ENCODE results near the gene MFSD2A.
A peak's percentile ranks its signal among the peaks of the same experiment; 100 is the strongest.

Gene MFSD2A

GRCh38 chr1:39969048-39969447 is 14.1 kb downstream of the MFSD2A start:
- Histone ChIP-seq H3K27me3 (ENCODE audit: control insufficient read depth in 2 of 2, insufficient read depth in 2 of 2, low read length in 2 of 2) (no peaks in the 10 kb centered on the region), H3K4me3 (ENCODE audit: low read length in 2 of 2) (no peak overlapping the region), H3K4me1 (ENCODE audit: control insufficient read depth in 2 of 2, insufficient read depth in 2 of 2, low read length in 2 of 2) (peaks cover 3 to 5% of the 10 kb centered on the region in 2 donors), H3K36me3 (ENCODE audit: control insufficient read depth in 2 of 2, insufficient read depth in 2 of 2, low read length in 2 of 2) (peaks cover 4 to 17% of the 10 kb centered on the region in 2 donors), H3K9me3 (ENCODE audit: control insufficient read depth in 2 of 2, low read length in 2 of 2) (no peaks in the 10 kb centered on the region), H3K9ac (ENCODE audit: low read depth in 1 of 2, low read length in 2 of 2) (no peak overlapping the region), H3K27ac (ENCODE audit: low read depth in 2 of 2, low read length in 2 of 2) (no peak overlapping the region)

- Histone ChIP-seq H3K9ac (ENCODE audit: low read depth in 1 of 2, low read length in 2 of 2) (no peak overlapping the region), H3K27ac (ENCODE audit: low read depth in 2 of 2, low read length in 2 of 2) (peak overlapping the region in 1 of 2 donors; percentile 5), H3K4me1 (ENCODE audit: control insufficient read depth in 2 of 2, insufficient read depth in 2 of 2, low read length in 2 of 2) (peaks cover 3 to 5% of the 10 kb centered on the region in 2 donors), H3K27me3 (ENCODE audit: control insufficient read depth in 2 of 2, insufficient read depth in 2 of 2, low read length in 2 of 2) (no peaks in the 10 kb centered on the region), H3K36me3 (ENCODE audit: control insufficient read depth in 2 of 2, insufficient read depth in 2 of 2, low read length in 2 of 2) (peaks cover 4 to 17% of the 10 kb centered on the region in 2 donors), H3K4me3 (ENCODE audit: low read length in 2 of 2) (no peak overlapping the region), H3K9me3 (ENCODE audit: control insufficient read depth in 2 of 2, low read length in 2 of 2) (no peaks in the 10 kb centered on the region)
These were observed 14.8 kb downstream of the MFSD2A start for GRCh38 chr1:39969531-39970270.

GRCh38 chr1:39970274-39970673 is 15.3 kb downstream of the MFSD2A start:
- Histone ChIP-seq H3K4me1 (ENCODE audit: control insufficient read depth in 2 of 2, insufficient read depth in 2 of 2, low read length in 2 of 2) (peaks cover 3 to 5% of the 10 kb centered on the region in 2 donors), H3K27me3 (ENCODE audit: control insufficient read depth in 2 of 2, insufficient read depth in 2 of 2, low read length in 2 of 2) (no peaks in the 10 kb centered on the region), H3K9me3 (ENCODE audit: control insufficient read depth in 2 of 2, low read length in 2 of 2) (no peaks in the 10 kb centered on the region), H3K4me3 (ENCODE audit: low read length in 2 of 2) (no peak overlapping the region), H3K27ac (ENCODE audit: low read depth in 2 of 2, low read length in 2 of 2) (peak overlapping the region in 1 of 2 donors; percentile 5), H3K36me3 (ENCODE audit: control insufficient read depth in 2 of 2, insufficient read depth in 2 of 2, low read length in 2 of 2) (peaks cover 4 to 17% of the 10 kb centered on the region in 2 donors), H3K9ac (ENCODE audit: low read depth in 1 of 2, low read length in 2 of 2) (no peak overlapping the region)

- H3K36me3 ChIP-seq (ENCODE audit: control insufficient read depth in 2 of 2, insufficient read depth in 2 of 2, low read length in 2 of 2), result peaks cover 4 to 14% of the 10 kb centered on the region in 2 donors
- peaks cover 3 to 5% of the 10 kb centered on the region in 2 donors for H3K4me1 ChIP-seq (ENCODE audit: control insufficient read depth in 2 of 2, insufficient read depth in 2 of 2, low read length in 2 of 2)
- no peak overlapping the region for H3K9ac ChIP-seq (ENCODE audit: low read depth in 1 of 2, low read length in 2 of 2)
- H3K27ac ChIP-seq (ENCODE audit: low read depth in 2 of 2, low read length in 2 of 2), result no peak overlapping the region
- no peaks in the 10 kb centered on the region for H3K9me3 ChIP-seq (ENCODE audit: control insufficient read depth in 2 of 2, low read length in 2 of 2)
- no peaks in the 10 kb centered on the region for H3K27me3 ChIP-seq (ENCODE audit: control insufficient read depth in 2 of 2, insufficient read depth in 2 of 2, low read length in 2 of 2)
- H3K4me3 ChIP-seq (ENCODE audit: low read length in 2 of 2), result no peak overlapping the region
These were observed 16.2 kb downstream of the MFSD2A start for GRCh38 chr1:39971138-39971537.

DNA sequence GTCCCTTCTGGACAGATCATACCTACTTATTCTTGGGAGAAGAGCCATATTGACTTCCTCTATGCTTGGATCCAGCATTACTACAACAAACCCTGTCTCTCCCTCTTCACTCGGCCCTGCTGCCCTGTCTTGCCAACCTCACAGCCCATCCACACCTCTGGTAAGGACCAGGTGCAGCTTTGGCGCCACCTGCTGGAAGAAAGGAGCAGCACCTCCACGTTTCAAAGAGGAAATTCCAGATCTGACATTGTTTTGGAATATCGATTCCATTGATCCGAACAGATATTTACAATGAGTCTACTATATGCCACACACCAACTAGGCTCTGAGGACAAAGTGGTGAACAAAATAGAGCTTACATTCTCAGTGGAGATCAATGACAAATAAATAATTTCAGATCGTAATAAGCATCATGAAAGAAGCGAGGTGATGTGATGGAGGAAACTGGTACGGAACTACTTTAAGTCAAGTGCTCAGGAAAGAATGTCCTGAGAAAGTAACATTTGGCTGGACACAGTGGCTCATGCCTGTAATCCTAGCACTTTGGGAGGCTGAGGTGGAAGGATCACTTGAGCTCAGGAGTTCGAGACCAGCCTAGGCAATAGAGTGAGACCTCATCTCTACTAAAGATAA is 18.7 kb downstream of the MFSD2A start:
- H3K9ac ChIP-seq (ENCODE audit: low read depth in 1 of 2, low read length in 2 of 2), result no peak overlapping the region
- no peak overlapping the region for H3K27ac ChIP-seq (ENCODE audit: low read depth in 2 of 2, low read length in 2 of 2)
- H3K27me3 ChIP-seq (ENCODE audit: control insufficient read depth in 2 of 2, insufficient read depth in 2 of 2, low read length in 2 of 2), result no peaks in the 10 kb centered on the region
- peaks cover 3 to 5% of the 10 kb centered on the region in 2 donors for H3K4me1 ChIP-seq (ENCODE audit: control insufficient read depth in 2 of 2, insufficient read depth in 2 of 2, low read length in 2 of 2)
- no peak overlapping the region for H3K4me3 ChIP-seq (ENCODE audit: low read length in 2 of 2)
- peaks cover 3 to 12% of the 10 kb centered on the region in 2 donors for H3K36me3 ChIP-seq (ENCODE audit: control insufficient read depth in 2 of 2, insufficient read depth in 2 of 2, low read length in 2 of 2)
- H3K9me3 ChIP-seq (ENCODE audit: control insufficient read depth in 2 of 2, low read length in 2 of 2), result no peaks in the 10 kb centered on the region

- no peak overlapping the region for H3K9ac ChIP-seq (ENCODE audit: low read depth in 1 of 2, low read length in 2 of 2)
- H3K27me3 ChIP-seq (ENCODE audit: control insufficient read depth in 2 of 2, insufficient read depth in 2 of 2, low read length in 2 of 2), result no peaks in the 10 kb centered on the region
- no peak overlapping the region for H3K27ac ChIP-seq (ENCODE audit: low read depth in 2 of 2, low read length in 2 of 2)
These were observed 21.8 kb downstream of the MFSD2A start for GRCh38 chr1:39976732-39977131.

GRCh38 chr1:39977202-39977601 is 22.3 kb downstream of the MFSD2A start:
- Histone ChIP-seq H3K27ac (ENCODE audit: low read depth in 2 of 2, low read length in 2 of 2) (no peak overlapping the region), H3K9ac (ENCODE audit: low read depth in 1 of 2, low read length in 2 of 2) (no peak overlapping the region), H3K27me3 (ENCODE audit: control insufficient read depth in 2 of 2, insufficient read depth in 2 of 2, low read length in 2 of 2) (no peaks in the 10 kb centered on the region), H3K4me1 (ENCODE audit: control insufficient read depth in 2 of 2, insufficient read depth in 2 of 2, low read length in 2 of 2) (peaks cover 10 to 26% of the 10 kb centered on the region in 2 donors), H3K9me3 (ENCODE audit: control insufficient read depth in 2 of 2, low read length in 2 of 2) (no peaks in the 10 kb centered on the region), H3K36me3 (ENCODE audit: control insufficient read depth in 2 of 2, insufficient read depth in 2 of 2, low read length in 2 of 2) (no peaks in the 10 kb centered on the region), H3K4me3 (ENCODE audit: low read length in 2 of 2) (no peak overlapping the region)

More at GRCh38 chr1:39976732-39977131, 21.8 kb downstream of the MFSD2A start:
- no peaks in the 10 kb centered on the region for H3K9me3 ChIP-seq (ENCODE audit: control insufficient read depth in 2 of 2, low read length in 2 of 2)
- H3K4me3 ChIP-seq (ENCODE audit: low read length in 2 of 2), result no peak overlapping the region
- no peaks in the 10 kb centered on the region for H3K36me3 ChIP-seq (ENCODE audit: control insufficient read depth in 2 of 2, insufficient read depth in 2 of 2, low read length in 2 of 2)
- peaks cover 5 to 21% of the 10 kb centered on the region in 2 donors for H3K4me1 ChIP-seq (ENCODE audit: control insufficient read depth in 2 of 2, insufficient read depth in 2 of 2, low read length in 2 of 2)

GRCh38 chr1:39979654-39980053 is 24.7 kb downstream of the MFSD2A start:
- no peaks in the 10 kb centered on the region for H3K9me3 ChIP-seq (ENCODE audit: control insufficient read depth in 2 of 2, low read length in 2 of 2)
- H3K27me3 ChIP-seq (ENCODE audit: control insufficient read depth in 2 of 2, insufficient read depth in 2 of 2, low read length in 2 of 2), result no peaks in the 10 kb centered on the region
- peaks cover 10 to 26% of the 10 kb centered on the region in 2 donors for H3K4me1 ChIP-seq (ENCODE audit: control insufficient read depth in 2 of 2, insufficient read depth in 2 of 2, low read length in 2 of 2)
- H3K4me3 ChIP-seq (ENCODE audit: low read length in 2 of 2), result no peak overlapping the region
- no peak overlapping the region for H3K9ac ChIP-seq (ENCODE audit: low read depth in 1 of 2, low read length in 2 of 2)
- peak overlapping the region; percentile 95 to 98 for H3K27ac ChIP-seq (ENCODE audit: low read depth in 2 of 2, low read length in 2 of 2)
- no peaks in the 10 kb centered on the region for H3K36me3 ChIP-seq (ENCODE audit: control insufficient read depth in 2 of 2, insufficient read depth in 2 of 2, low read length in 2 of 2)

- Histone ChIP-seq H3K9ac (ENCODE audit: low read depth in 1 of 2, low read length in 2 of 2) (peak overlapping the region; percentile 38 to 56), H3K4me3 (ENCODE audit: low read length in 2 of 2) (peak overlapping the region; percentile 26 to 37), H3K27me3 (ENCODE audit: control insufficient read depth in 2 of 2, insufficient read depth in 2 of 2, low read length in 2 of 2) (no peaks in the 10 kb centered on the region), H3K4me1 (ENCODE audit: control insufficient read depth in 2 of 2, insufficient read depth in 2 of 2, low read length in 2 of 2) (peaks cover 10 to 26% of the 10 kb centered on the region in 2 donors), H3K36me3 (ENCODE audit: control insufficient read depth in 2 of 2, insufficient read depth in 2 of 2, low read length in 2 of 2) (no peaks in the 10 kb centered on the region), H3K27ac (ENCODE audit: low read depth in 2 of 2, low read length in 2 of 2) (peak overlapping the region; percentile 95 to 98), H3K9me3 (ENCODE audit: control insufficient read depth in 2 of 2, low read length in 2 of 2) (no peaks in the 10 kb centered on the region)
These were observed 25.8 kb downstream of the MFSD2A start for GRCh38 chr1:39980555-39981313.

DNA sequence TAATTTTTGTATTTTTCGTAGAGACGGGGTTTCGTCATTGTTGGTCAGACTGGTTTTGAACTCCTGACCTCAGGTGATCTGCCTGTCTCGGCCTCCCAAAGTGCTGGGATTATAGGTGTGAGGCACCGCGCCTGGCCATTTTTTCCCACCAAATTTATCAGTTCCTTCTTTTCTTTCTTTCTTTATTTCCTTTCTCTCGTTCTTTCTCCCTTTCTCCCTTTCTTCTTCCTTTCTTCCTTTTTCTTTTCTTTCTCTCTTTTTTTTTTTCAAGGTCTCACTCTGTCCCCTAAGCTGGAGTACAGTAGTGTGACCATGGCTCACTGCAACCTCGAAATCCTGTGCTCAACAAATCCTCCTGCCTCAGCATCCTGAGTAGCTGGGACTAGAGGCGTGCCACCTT is 26.4 kb downstream of the MFSD2A start:
- Histone ChIP-seq H3K9ac (ENCODE audit: low read depth in 1 of 2, low read length in 2 of 2) (no peak overlapping the region), H3K27me3 (ENCODE audit: control insufficient read depth in 2 of 2, insufficient read depth in 2 of 2, low read length in 2 of 2) (no peaks in the 10 kb centered on the region), H3K36me3 (ENCODE audit: control insufficient read depth in 2 of 2, insufficient read depth in 2 of 2, low read length in 2 of 2) (no peaks in the 10 kb centered on the region), H3K4me1 (ENCODE audit: control insufficient read depth in 2 of 2, insufficient read depth in 2 of 2, low read length in 2 of 2) (peaks cover 10 to 26% of the 10 kb centered on the region in 2 donors), H3K4me3 (ENCODE audit: low read length in 2 of 2) (no peak overlapping the region), H3K9me3 (ENCODE audit: control insufficient read depth in 2 of 2, low read length in 2 of 2) (no peaks in the 10 kb centered on the region), H3K27ac (ENCODE audit: low read depth in 2 of 2, low read length in 2 of 2) (peak overlapping the region; percentile 95 to 98)

Data from mucosa of rectum (tissue), 2 donors.